Type B pancreatic cell (in vitro differentiated cells): ENCODE measurements around the gene CAMK1D. TPM values are rescaled to one million over a fixed set of nuclear protein-coding genes. Genes with fewer than 3 reads are reported as not detected.

Experiments used
- DNase-seq: peaks from one replicate; pipeline ENCODE4 v3.0.0; 2021; ENCODE audit warnings: mixed read lengths; ENCODE audit not compliant: unreplicated experiment; ENCODE audit errors: extremely low spot score
- H3K27ac Mint-ChIP-seq: 2 replicates; pipeline ENCODE4 v1.8.0; 2021; ENCODE audit warnings: mild to moderate bottlenecking, mixed read lengths
- H3K27me3 Mint-ChIP-seq: 2 replicates; pipeline ENCODE4 v1.8.0; 2021; ENCODE audit warnings: mixed read lengths
- H3K36me3 Mint-ChIP-seq: 2 replicates; pipeline ENCODE4 v1.8.0; 2021; ENCODE audit warnings: mixed read lengths
- H3K4me1 Mint-ChIP-seq: one replicate; pipeline ENCODE4 v1.8.0; 2021; ENCODE audit warnings: mixed read lengths; ENCODE audit not compliant: unreplicated experiment
- H3K4me3 Mint-ChIP-seq: 2 replicates; pipeline ENCODE4 v1.8.0; 2021; ENCODE audit warnings: mild to moderate bottlenecking, mixed read lengths
- H3K9me3 Mint-ChIP-seq: 2 replicates; pipeline ENCODE4 v1.8.0; 2021; ENCODE audit warnings: mixed read lengths
- total RNA-seq: library from RNA; stranded (reverse); gene quantifications from 2 replicates; pipeline ENCODE4 v1.2.1, GENCODE V29; 2021; ENCODE audit warnings: low replicate concordance
- TF ChIP-seq, protein P1 (sequence below): fragments of 200-600 bp; sonication (generic); conservative IDR thresholded peaks from 2 replicates; pipeline ENCODE4 v1.5.0; 2021; ENCODE audit warnings: antibody characterized with exemption, mild to moderate bottlenecking

Gene CAMK1D
- total RNA-seq, 1 donor from 2014 or later, result 12.2 TPM

DNA sequence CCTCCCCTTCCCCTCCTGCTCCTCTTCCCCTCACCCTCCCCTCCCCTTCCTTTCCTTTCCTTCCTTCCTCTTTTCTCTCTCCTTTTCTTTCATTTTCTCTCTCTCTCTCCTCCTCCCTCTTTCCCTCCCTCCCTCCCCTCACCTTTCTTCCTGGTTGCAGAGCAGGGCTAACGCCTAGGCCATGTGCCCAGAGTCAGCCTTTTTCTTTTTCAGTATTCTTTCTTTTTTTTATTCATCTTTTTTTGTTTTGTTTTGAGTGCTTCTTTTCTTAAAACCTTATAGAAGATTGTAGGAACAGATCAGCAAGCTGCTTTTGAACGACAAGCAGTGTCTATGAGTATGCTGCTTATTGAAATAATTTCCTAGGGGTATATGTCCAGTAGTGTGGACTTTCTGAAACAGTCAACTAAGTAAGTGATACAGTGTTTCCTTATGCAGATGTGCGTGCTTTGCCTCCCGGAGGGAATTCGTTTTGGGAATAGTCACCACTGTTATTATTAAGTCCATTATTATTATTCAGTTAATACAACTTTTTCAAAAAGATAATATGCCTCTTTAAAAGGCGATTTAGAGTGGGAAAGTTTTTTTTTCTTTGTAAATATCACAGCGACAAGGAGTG lies 219.2 kb downstream of the CAMK1D start:
- H3K27me3 Mint-ChIP-seq, result no peaks in the 10 kb centered on the region
- DNase-seq, result no peak
- no peak overlapping the region for H3K27ac Mint-ChIP-seq
- peaks cover 10% of the 10 kb centered on the region for H3K4me1 Mint-ChIP-seq
- TF ChIP-seq, protein P1, sequence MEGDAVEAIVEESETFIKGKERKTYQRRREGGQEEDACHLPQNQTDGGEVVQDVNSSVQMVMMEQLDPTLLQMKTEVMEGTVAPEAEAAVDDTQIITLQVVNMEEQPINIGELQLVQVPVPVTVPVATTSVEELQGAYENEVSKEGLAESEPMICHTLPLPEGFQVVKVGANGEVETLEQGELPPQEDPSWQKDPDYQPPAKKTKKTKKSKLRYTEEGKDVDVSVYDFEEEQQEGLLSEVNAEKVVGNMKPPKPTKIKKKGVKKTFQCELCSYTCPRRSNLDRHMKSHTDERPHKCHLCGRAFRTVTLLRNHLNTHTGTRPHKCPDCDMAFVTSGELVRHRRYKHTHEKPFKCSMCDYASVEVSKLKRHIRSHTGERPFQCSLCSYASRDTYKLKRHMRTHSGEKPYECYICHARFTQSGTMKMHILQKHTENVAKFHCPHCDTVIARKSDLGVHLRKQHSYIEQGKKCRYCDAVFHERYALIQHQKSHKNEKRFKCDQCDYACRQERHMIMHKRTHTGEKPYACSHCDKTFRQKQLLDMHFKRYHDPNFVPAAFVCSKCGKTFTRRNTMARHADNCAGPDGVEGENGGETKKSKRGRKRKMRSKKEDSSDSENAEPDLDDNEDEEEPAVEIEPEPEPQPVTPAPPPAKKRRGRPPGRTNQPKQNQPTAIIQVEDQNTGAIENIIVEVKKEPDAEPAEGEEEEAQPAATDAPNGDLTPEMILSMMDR, result no peak
- no peak overlapping the region for H3K4me3 Mint-ChIP-seq
- no peaks in the 10 kb centered on the region for H3K9me3 Mint-ChIP-seq
- H3K36me3 Mint-ChIP-seq, result no peaks in the 10 kb centered on the region

DNA sequence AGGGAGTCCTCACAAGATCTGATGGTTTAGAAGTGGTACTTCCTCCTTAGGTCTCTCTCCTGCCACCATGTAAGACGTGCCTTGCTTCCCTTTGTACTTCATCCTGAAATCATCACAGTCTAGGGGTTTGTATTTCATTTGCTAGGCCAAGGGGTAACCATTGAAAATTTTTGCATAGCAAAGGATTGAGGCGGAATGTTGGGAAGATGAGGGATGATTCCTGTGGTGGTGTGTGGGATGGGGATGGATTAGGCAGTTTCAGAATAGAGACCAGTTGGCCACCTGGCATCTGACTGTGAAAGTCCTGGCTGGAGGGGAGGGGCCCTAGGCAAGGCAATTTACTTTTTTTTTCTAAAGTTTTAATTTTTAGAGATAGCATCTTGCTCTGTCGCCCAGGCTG lies 222.9 kb downstream of the CAMK1D start:
- no peak for DNase-seq
- Mint-ChIP-seq H3K4me3 (no peak overlapping the region), H3K4me1 (peaks cover 4% of the 10 kb centered on the region), H3K36me3 (no peaks in the 10 kb centered on the region), H3K27me3 (no peaks in the 10 kb centered on the region), H3K9me3 (no peaks in the 10 kb centered on the region), H3K27ac (no peak overlapping the region)
- TF ChIP-seq, protein P1, result no peak

DNA sequence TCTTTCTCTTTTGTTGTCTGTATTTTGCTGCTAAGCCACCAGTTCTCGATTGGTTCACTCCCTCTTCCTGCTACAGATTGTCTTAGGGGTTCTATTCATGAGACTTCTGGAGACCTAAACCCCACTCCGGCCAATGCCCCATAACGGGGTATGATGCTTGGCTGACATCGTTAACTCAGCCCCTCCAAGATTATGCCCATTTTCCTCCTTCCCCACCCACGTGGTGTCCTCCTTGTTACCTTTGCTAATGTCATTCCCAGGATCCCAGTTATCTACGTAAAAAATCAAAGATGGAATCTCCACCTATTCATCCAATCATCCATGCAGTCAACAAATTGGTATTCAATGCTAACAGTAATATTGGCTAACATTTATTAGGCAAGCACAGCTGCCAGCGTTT lies 228.3 kb downstream of the CAMK1D start:
- peaks cover 6% of the 10 kb centered on the region for H3K9me3 Mint-ChIP-seq
- no peaks in the 10 kb centered on the region for H3K27me3 Mint-ChIP-seq
- H3K4me1 Mint-ChIP-seq, result peaks cover 5% of the 10 kb centered on the region
- H3K27ac Mint-ChIP-seq, result no peak overlapping the region
- TF ChIP-seq, protein P1, result no peak
- DNase-seq, result no peak
- H3K36me3 Mint-ChIP-seq, result peaks cover 9% of the 10 kb centered on the region
- no peak overlapping the region for H3K4me3 Mint-ChIP-seq

DNA sequence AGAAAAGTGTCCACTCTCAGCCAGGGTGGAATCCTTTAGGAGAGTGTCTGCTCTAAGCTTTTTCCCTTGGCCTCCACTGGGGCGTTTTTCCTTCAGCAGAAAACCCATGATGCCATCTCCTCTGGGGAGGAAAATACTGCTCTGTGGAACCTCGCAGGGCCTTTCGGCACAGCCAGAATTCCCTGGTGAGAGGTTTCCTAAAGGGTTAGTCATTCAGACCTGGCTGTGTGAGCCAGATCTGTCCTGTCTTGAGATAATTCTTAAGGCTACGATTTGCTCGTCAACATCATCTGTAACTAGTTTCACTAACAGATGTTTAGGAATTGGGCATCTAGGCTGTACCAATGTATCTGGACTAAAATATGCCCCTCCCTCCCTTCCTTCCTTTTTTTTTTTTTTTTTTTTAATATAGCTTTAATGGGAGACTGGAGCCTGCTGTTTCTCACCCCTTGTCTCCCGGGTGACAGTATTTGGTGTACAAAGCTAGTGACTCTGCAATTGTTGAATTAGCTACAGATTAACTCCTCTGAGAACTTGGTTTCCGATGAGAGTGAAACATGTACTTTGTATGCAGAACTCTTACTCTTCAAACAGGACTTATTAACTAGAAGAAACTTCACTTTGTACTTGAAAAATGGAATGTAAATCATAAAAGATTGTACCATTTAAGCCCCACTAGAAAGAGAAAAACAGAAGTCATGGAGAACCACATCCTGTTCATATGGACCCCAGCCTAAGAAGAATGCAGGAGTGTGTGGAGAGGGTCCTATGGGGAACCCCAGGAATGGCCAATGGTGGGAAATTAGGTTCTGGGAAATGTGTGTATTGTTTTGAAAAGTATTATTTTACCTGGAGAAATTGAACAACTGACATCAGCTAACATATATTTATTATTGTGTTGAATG lies 230.9 kb downstream of the CAMK1D start:
- Mint-ChIP-seq H3K4me1 (peaks cover 5% of the 10 kb centered on the region), H3K4me3 (peak overlapping the region; percentile 40)

DNA sequence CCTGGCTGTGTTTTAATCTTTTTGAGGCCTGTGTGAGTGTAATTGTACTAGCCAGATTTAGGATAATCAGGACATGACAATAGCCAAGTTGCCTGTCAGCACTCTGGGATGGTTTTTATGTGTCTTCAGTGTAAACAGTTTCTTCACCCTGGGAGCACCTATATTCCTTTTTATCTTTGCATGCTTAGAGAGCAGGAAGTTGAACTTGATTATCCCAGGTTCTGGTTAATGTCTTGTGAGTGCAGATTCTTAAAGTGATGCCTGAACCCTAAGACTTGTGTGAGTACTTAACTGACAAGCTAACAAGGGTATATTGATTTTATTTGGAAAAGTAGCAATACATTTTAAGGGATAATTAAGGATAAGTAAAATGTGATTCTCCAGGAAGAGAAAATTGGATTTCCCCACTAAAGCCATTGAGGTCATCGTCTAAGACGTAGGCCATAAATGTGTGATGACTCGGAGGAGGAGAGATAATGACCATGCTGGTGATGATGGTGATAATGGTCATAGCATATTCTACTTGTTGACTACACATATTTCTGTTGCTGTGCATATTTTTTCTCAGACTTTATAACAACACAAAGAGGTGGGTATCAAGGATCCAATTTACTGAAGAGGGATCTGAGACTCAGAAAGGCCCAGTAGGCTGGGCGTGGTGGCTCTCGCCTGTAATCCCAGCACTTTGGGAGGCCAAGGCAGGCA lies 234.7 kb downstream of the CAMK1D start:
- peaks cover 22% of the 10 kb centered on the region for H3K4me1 Mint-ChIP-seq
- peaks cover 6% of the 10 kb centered on the region for H3K9me3 Mint-ChIP-seq
- DNase-seq, result no peak
- H3K4me3 Mint-ChIP-seq, result no peak overlapping the region
- H3K27me3 Mint-ChIP-seq, result no peaks in the 10 kb centered on the region
- TF ChIP-seq, protein P1, result no peak
- no peak overlapping the region for H3K27ac Mint-ChIP-seq
- peaks cover 7% of the 10 kb centered on the region for H3K36me3 Mint-ChIP-seq

More for the DNA sequence above, 230.9 kb downstream of the CAMK1D start:
- H3K27ac Mint-ChIP-seq, result peak overlapping the region; percentile 37
- H3K9me3 Mint-ChIP-seq, result peaks cover 6% of the 10 kb centered on the region
- no peaks in the 10 kb centered on the region for H3K27me3 Mint-ChIP-seq
- TF ChIP-seq, protein P1, result no peak
- DNase-seq, result no peak
- H3K36me3 Mint-ChIP-seq, result peaks cover 9% of the 10 kb centered on the region
